ENCODE results near the gene LMO1.

LMO1 gene

GRCh38 chr11:8250434-8250833 lies 13.2 kb downstream of the LMO1 start:
- DNase-seq (ENCODE audit: extremely low read depth in 1 of 2, low read depth in 1 of 2), result no peak

GRCh38 chr11:8249482-8249881 lies 14.2 kb downstream of the LMO1 start:
- DNase-seq (ENCODE audit: extremely low read depth in 1 of 2, low read depth in 1 of 2), result no peak

GRCh38 chr11:8248786-8249185 lies 14.9 kb downstream of the LMO1 start:
- DNase-seq (ENCODE audit: extremely low read depth in 1 of 2, low read depth in 1 of 2), result no peak

DNA sequence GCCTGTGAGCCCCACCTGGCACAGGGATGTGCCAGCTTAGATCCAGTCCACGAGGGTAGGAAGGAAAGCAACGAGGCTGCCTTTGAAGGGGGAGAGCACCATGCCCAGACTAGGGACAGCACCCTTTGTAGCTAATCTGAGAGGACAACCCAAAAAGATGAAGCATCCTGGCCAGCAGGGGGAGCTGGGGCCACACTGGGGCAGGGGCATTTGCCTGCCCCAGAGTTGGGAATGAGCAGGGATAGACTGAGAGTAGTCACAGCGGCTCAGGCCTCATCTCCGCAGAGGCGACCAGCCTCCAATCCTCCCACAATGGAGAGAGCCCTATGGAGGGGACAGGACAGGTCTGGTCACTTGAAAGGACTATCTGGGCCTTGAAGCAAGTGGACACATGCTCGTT lies 16.4 kb downstream of the LMO1 start:
- DNase-seq (ENCODE audit: extremely low read depth in 1 of 2, low read depth in 1 of 2), result no peak

- no peak for DNase-seq (ENCODE audit: extremely low read depth in 1 of 2, low read depth in 1 of 2)
These were observed 20.2 kb downstream of the LMO1 start for GRCh38 chr11:8243458-8243857.

DNA sequence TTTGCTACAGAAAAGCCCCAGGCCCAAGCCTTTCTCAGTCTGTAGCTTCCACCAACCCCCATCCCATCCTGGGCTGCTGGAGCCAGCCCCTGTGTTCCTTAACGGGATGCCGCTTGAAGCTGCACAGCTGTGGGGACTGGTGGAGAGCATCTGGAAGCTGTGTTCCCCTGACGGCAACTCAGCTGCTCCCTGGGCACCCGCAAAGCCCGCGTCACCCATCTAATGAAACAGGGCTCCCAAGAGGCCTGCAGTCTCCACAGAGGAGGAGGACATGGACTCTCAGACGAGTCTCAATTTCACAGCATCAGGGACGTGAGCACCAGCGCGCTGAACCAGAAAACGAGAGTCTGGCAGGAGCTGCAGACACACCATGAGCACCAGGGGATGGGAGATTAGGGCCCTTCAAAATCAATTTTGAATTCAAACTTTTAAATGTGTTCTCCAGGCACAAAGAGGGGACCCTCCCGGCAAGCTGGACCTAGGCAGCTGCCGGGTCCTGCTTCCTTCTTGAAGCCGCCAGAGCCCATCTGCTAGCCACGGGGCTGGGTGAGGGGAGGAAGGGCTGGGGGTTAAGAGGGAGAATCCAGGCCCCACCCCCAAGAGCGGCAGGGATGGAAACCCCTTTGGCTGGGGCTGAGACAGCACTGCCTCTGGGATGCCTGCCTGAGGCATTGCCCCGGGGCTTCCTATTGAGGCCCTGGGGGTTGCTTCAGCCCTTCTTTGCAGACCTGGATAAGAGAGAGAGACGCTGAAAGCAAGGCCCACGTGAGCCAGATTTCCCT lies 21.0 kb downstream of the LMO1 start:
- no peak for DNase-seq (ENCODE audit: extremely low read depth in 1 of 2, low read depth in 1 of 2)

DNA sequence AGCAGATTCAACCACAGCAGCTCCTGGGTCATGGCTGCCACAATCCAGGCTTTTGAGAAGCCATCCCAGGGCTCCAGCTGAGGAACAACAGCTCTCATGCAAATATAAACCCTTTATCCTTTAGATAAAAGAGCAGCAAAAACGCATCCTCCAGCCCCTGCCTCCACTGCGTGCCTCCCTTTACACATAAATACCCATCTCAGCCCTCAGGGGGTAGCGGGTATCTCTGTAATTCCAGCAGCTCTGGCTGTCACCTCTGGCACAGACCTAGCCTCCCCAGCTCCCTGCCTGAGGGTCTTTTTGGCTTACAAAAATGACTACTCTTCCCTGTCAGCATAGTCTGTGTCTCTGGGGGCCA lies 21.6 kb downstream of the LMO1 start:
- no peak for DNase-seq (ENCODE audit: extremely low read depth in 1 of 2, low read depth in 1 of 2)

DNA sequence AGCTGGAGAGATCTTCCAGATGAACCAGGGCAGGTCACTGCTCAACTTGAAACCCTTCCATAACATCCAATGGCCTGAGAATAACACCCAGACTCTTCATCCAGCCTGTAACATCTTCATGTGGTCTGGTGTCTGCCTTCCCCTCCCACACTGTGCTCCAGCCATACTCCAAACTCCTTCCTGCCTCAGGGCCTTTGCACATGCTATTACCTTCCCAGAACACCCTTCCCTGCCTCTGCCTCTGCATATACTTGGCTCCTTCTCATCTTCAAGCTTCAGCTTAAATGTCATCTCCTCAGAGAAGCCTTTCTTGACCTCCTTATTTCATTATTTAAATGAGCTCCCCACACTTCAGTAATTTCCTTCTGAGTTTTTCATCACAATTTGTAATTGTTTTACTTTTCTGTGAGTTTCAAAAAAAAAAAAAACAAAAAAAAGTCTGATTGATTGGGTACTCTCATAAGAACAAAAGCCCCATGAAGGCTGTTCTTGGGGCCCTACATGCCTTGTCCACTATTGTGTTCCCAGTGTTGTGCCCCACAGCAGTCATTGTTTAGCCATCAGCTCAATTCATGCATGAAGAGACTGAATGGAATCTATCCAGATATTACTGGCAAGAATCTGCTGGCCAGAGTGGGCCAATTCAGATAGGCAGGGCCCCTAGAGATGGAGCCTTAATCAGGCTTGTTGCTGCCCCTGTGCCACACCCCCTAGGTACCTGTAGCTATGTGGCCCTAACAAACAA lies 22.1 kb downstream of the LMO1 start:
- no peak for DNase-seq (ENCODE audit: extremely low read depth in 1 of 2, low read depth in 1 of 2)

- DNase-seq (ENCODE audit: extremely low read depth in 1 of 2, low read depth in 1 of 2), result no peak
These were observed 24.0 kb downstream of the LMO1 start for GRCh38 chr11:8239536-8240228.

GRCh38 chr11:8239040-8239439 lies 24.6 kb downstream of the LMO1 start:
- no peak for DNase-seq (ENCODE audit: extremely low read depth in 1 of 2, low read depth in 1 of 2)

DNA sequence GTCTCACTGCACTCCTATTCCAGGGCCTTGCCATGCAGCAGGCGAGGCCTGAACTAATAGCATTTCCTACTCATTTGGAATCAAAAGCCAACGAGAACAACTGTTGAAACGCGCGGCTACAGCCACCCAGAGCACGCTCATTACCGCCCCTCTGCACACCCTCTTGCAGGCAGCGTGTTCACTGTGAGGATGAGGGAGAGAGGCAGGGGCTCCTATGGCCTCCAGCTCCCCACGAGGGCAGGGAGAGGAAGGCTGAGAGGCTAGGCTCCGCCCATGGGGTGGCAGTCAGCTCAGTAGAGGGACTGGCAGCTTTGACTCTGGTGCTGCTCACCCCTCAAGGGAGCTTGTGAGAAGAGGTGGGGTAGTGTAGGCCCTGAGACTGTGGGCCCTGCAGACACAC lies 26.2 kb downstream of the LMO1 start:
- DNase-seq (ENCODE audit: extremely low read depth in 1 of 2, low read depth in 1 of 2), result no peak

- DNase-seq (ENCODE audit: extremely low read depth in 1 of 2, low read depth in 1 of 2), result no peak
These were observed 27.8 kb downstream of the LMO1 start for GRCh38 chr11:8235925-8236324.

DNA sequence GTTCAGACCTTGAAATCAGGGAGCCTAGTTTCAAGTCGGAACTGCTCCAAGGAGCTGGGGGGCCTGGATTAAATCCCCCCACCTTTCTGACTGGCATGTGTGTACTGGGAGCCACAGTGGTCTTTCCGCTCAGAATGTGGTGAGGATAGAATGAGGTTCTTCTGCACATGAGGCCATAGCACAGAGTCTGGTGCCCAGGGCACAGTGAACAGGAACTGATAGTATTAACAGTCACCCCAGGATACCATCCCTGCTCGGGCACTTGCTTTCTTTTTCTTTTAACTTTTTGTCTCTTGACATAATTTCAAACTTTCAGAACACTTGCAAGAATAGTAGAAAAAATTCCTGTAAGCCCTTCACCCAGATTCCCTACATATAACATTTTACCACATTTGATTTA lies 28.8 kb downstream of the LMO1 start:
- no peak for DNase-seq (ENCODE audit: extremely low read depth in 1 of 2, low read depth in 1 of 2)

- DNase-seq (ENCODE audit: extremely low read depth in 1 of 2, low read depth in 1 of 2), result no peak
These were observed 29.3 kb downstream of the LMO1 start for GRCh38 chr11:8234425-8234821.

DNA sequence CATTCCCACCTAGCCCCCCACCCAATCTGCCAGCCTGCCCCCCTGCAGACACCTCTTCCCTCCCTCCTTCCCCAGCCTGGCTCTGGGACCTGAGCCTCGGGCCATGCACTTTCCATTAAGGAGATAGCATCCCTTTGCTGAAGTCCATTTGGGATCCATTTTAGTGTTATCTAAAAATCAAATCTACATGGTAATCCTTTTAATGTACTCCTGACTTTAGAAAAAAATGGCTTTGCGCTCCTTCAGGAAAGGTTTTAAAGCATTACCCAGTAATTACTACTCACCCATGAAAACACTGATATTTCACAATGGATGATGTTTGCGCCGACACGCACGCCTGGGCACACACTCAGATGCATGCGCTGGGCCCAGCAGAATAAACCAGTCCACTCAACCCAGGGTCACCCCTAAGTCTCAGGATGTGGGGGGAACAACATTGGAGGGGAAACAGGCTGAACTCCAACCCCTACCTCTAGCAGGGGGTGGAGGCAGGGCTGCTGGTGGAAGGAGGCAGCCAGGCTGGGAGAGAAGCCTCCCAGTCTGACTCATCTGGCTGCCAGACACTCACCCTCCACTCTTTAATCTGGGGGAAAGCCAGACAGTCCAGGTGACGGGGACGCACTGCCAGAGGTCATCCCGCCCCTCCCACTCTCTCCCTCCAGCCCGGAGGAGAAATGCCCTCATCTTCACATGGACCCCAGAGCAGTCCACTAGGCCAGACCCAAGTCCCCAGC lies 29.8 kb downstream of the LMO1 start:
- no peak for DNase-seq (ENCODE audit: extremely low read depth in 1 of 2, low read depth in 1 of 2)

- DNase-seq (ENCODE audit: extremely low read depth in 1 of 2, low read depth in 1 of 2), result no peak
These were observed 30.6 kb downstream of the LMO1 start for GRCh38 chr11:8232849-8233606.

- DNase-seq (ENCODE audit: extremely low read depth in 1 of 2, low read depth in 1 of 2), result no peak
These were observed 31.3 kb downstream of the LMO1 start for GRCh38 chr11:8232414-8232813.

DNA sequence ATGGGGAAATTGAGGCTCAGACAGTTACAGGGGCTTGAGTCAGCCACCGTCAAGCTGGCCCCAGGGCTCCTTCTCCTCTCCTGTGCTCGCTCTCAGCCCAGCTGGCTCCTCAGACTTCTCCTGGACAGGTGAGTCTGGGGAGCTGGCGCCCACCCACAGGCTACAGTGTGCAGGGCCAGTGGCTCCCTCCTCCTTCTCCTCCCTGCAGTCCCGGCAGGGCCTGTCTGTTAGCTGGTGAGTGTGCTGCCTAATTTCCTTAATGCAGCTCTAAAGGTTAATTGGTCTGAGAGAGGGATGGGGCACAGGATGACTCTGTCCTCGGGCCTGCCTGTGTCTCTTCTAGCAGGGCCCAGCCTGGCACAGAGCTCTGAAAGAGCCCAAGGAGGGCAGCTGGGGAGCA lies 31.7 kb downstream of the LMO1 start:
- no peak for DNase-seq (ENCODE audit: extremely low read depth in 1 of 2, low read depth in 1 of 2)

DNA sequence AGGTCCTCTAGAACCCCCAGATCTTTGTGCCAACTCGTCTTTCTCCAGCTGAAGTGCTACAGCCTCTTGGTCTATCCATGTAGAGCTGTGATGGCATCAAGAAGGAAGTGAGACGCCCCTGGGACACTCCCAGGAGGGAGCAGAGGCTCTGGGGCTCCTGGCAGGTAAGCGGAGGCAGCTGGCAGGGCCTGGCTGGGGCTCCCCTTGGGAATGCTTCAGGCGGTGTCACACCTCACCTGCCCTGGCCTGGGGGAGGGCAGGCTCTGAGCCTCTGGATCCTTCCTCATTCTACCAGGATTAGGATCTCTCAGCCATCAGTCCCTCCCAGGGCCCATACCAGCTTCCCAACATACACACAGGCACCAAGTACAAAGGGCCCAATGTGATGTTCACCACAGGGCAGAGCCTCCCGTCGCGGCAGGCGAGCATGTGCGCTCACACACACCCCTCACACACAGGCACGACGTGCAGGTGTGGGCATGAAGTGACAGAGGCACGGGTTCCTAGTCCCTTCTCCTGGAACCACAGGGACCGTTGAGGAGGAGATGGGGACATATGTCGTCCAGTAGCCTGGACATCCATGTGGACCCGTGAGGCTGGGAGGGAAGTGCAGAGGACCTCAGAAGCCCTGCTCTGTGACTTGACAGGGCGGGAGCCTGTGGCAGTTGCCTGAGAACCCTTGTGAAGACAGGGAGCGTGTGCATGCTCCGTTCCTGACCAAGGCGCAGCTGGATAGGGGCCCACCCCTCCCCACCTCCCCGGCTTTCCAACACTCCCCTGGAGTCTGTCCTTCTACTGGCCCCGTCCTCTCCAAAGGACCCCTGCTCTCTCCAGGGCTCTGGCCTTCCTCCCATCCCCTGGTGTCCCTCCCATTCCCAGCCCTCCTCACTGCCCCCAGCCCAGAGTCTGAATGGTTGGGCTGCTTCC lies 32.5 kb downstream of the LMO1 start:
- DNase-seq (ENCODE audit: extremely low read depth in 1 of 2, low read depth in 1 of 2), result no peak
